PFSK-1 (cell line): ENCODE results near the gene HBB.

ENCODE experiments used
- POLR2AphosphoS5 ChIP-seq: IDR thresholded peaks from 2 replicates; pipeline ENCODE4 v1.6.1; 2012; ENCODE audit warnings: low read depth, mild to moderate bottlenecking, control low read depth, low read length, moderate library complexity
- SIN3A ChIP-seq: IDR thresholded peaks from 2 replicates; pipeline ENCODE4 v1.6.1; 2012; ENCODE audit warnings: mild to moderate bottlenecking, low read length, moderate library complexity, borderline replicate concordance; ENCODE audit not compliant: insufficient read depth

DNA sequence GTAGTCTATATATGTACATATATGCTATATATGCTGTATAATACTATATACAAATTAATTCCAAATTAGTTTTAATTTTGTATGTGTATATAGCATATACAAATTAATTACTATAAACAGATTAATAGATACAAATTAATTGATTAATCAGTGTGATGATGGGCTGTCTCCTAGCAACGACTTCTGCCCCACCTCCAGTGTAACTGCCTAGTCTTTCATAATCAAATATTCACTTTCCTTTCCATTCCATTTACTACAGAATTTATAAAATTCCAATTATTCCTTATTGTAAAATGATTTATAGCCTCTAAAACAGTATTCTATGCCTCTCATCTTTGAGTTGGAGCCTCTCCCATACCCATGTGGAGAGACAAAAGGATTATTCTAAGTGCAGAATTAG lies 6.4 kb upstream of the HBB start:
- TF ChIP-seq POLR2AphosphoS5 (no peak), SIN3A (no peak)
